CD4-positive, alpha-beta T cell (primary cell): ENCODE data around the gene SSBP2. TPM values are rescaled to one million over a fixed set of nuclear protein-coding genes. Genes with fewer than 3 reads are reported as not detected.

Experiments used
- ATAC-seq: fragments of 200-7000 bp; cut with Tn5 transposase; one replicate; pipeline ENCODE4 v1.10.0; 2022; ENCODE audit warnings: mild to moderate bottlenecking; ENCODE audit not compliant: poor library complexity
- CTCF ChIA-PET: fragments of 350-600 bp; sonication (Branson Sonifier 250); formaldehyde crosslinking; loops from one replicate; lab custom pipeline; 2021; ENCODE audit warnings: antibody characterized with exemption, inconsistent platforms; lab: Charles Lee
- POLR2A ChIA-PET: fragments of 350-600 bp; sonication (Branson Sonifier 250); formaldehyde crosslinking; loops from one replicate; lab custom pipeline; 2021; ENCODE audit warnings: antibody characterized with exemption, inconsistent platforms; lab: Charles Lee
- DNase-seq, 14 experiments: peaks; one replicate each; pipeline ENCODE4 v3.0.0-alpha.2; 2013 to 2020; ENCODE audit warnings: mixed read lengths in 2 of 14
- H3K27ac ChIP-seq, 2 donors: one replicate each; pipeline versions ENCODE4 v1.5.1 to v1.7.0; 2013; ENCODE audit warnings: low read length in 2 of 2, low read depth in 1 of 2, mild to moderate bottlenecking in 1 of 2
- H3K27me3 ChIP-seq, 2 experiments: 1 replicate in 1 of 2; 2 replicates in 1 of 2; pipeline versions ENCODE4 v1.6.1 to v1.7.0; 2013; ENCODE audit warnings: low read length in 2 of 2, control low read depth in 1 of 2, mild to moderate bottlenecking in 1 of 2, moderate library complexity in 1 of 2; ENCODE audit not compliant: insufficient read depth in 2 of 2, control insufficient read depth in 1 of 2
- H3K36me3 ChIP-seq: one replicate; pipeline ENCODE4 v1.6.1; 2013; ENCODE audit warnings: low read length, control low read depth; ENCODE audit not compliant: insufficient read depth
- H3K4me1 ChIP-seq: one replicate; pipeline ENCODE4 v1.6.1; 2013; ENCODE audit warnings: low read length, control low read depth; ENCODE audit not compliant: insufficient read depth
- H3K4me3 ChIP-seq: one replicate; pipeline ENCODE4 v1.5.1; 2013; ENCODE audit warnings: mild to moderate bottlenecking, low read length, moderate library complexity
- H3K9me3 ChIP-seq, 2 experiments: 1 replicate in 1 of 2; 2 replicates in 1 of 2; pipeline versions ENCODE4 v1.6.1 to v1.7.0; 2013; ENCODE audit warnings: low read length in 2 of 2, mild to moderate bottlenecking in 2 of 2, control low read depth in 1 of 2, moderate library complexity in 1 of 2; ENCODE audit not compliant: control insufficient read depth in 1 of 2, insufficient read depth in 1 of 2
- H3K27ac Mint-ChIP-seq: one replicate; pipeline ENCODE4 v1.8.0; 2020; ENCODE audit warnings: mixed read lengths
- H3K27me3 Mint-ChIP-seq: one replicate; pipeline ENCODE4 v1.8.0; 2021; ENCODE audit warnings: mixed read lengths
- H3K36me3 Mint-ChIP-seq: one replicate; pipeline ENCODE4 v1.8.0; 2021; ENCODE audit warnings: low read depth, mixed read lengths
- H3K4me1 Mint-ChIP-seq: one replicate; pipeline ENCODE4 v1.8.0; 2021; ENCODE audit warnings: low read depth, mixed read lengths
- H3K4me3 Mint-ChIP-seq: one replicate; pipeline ENCODE4 v1.8.0; 2020; ENCODE audit warnings: mild to moderate bottlenecking, mixed read lengths
- H3K9me3 Mint-ChIP-seq: one replicate; pipeline ENCODE4 v1.8.0; 2020; ENCODE audit warnings: mixed read lengths
- intact Hi-C, 2 experiments: fragments of 100-400 bp; cut with DNase I in 1 of 2; cut with micrococcal nuclease in 1 of 2; formaldehyde crosslinking; loops; one replicate each; pipeline versions ENCODE4 v1.15.1 to v1.9.0; 2023 to 2025; cut with DNase I, micrococcal nuclease
- total RNA-seq, 174 experiments: library from RNA in 2 of 174; stranded (reverse) in 2 of 174; gene quantifications; one replicate each; pipeline ENCODE4 v1.2.3 and lab custom pipeline; 2021 to 2026
- TF ChIP-seq, protein P1 (sequence below): fragments of 200-600 bp; IDR thresholded peaks from one replicate; pipeline ENCODE4 v1.8.0; 2022; ENCODE audit warnings: antibody characterized with exemption, mild to moderate bottlenecking

SSBP2 gene
- total RNA-seq, 2 experiments from 2014 or later: 33.5 to 36.3 TPM

GRCh38 chr5:81787474-81788242, 36.8 kb upstream of the SSBP2 start:
- H3K4me1 Mint-ChIP-seq: peaks cover 13% of the 10 kb centered on the region
- H3K9me3 Mint-ChIP-seq: no peaks in the 10 kb centered on the region
- DNase-seq (peak in 1 of 14 experiments; percentile 34), ATAC-seq (no peak)
- Histone ChIP-seq H3K4me1 (no peaks in the 10 kb centered on the region), H3K4me3 (no peak overlapping the region), H3K27ac (no peak overlapping the region), H3K36me3 (no peaks in the 10 kb centered on the region), H3K9me3 (no peaks in the 10 kb centered on the region), H3K27me3 (no peaks in the 10 kb centered on the region)
- no peak overlapping the region for H3K27ac Mint-ChIP-seq
- H3K36me3 Mint-ChIP-seq: no peaks in the 10 kb centered on the region
- intact Hi-C loops: loop anchor here in 1 of 2 experiments (5.0 kb wide), 1 partner anchor 35 kb away; the partner anchor contains the start of gene SSBP2
- ChIA-PET CTCF (interaction anchor here (0.9 kb wide), 1 partner anchor 9 kb away, joined by 3 read pairs; no protein-coding TSS in a partner anchor), POLR2A (interaction anchor here (0.6 to 1.8 kb wide), 4 partner anchors 9 to 207 kb away, joined by 3 to 7 read pairs (median 4); no protein-coding TSS in a partner anchor)
- no peaks in the 10 kb centered on the region for H3K27me3 Mint-ChIP-seq
- TF ChIP-seq, protein P1, sequence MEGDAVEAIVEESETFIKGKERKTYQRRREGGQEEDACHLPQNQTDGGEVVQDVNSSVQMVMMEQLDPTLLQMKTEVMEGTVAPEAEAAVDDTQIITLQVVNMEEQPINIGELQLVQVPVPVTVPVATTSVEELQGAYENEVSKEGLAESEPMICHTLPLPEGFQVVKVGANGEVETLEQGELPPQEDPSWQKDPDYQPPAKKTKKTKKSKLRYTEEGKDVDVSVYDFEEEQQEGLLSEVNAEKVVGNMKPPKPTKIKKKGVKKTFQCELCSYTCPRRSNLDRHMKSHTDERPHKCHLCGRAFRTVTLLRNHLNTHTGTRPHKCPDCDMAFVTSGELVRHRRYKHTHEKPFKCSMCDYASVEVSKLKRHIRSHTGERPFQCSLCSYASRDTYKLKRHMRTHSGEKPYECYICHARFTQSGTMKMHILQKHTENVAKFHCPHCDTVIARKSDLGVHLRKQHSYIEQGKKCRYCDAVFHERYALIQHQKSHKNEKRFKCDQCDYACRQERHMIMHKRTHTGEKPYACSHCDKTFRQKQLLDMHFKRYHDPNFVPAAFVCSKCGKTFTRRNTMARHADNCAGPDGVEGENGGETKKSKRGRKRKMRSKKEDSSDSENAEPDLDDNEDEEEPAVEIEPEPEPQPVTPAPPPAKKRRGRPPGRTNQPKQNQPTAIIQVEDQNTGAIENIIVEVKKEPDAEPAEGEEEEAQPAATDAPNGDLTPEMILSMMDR: no peak
- H3K4me3 Mint-ChIP-seq: no peak overlapping the region

DNA sequence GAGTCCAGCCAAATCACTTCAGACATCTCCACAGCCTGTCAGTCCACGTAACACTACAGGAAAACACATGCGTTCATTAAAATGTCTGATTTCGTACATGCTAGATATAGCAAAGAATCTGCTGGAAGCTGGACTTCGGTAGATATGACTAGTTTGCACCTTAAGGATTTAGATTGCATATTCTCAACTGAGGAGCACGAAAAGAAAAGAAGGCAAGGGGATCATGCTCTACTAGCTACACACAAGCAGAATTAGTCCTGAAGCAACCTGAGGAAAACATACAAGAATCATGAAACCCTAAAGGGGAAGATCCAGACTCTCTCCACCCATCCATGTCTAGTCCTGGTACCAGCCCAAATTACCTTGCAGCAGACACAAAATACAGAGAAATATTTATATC, 36.1 kb upstream of the SSBP2 start:
- Histone ChIP-seq H3K9me3 (no peaks in the 10 kb centered on the region), H3K4me3 (no peak overlapping the region), H3K4me1 (no peaks in the 10 kb centered on the region), H3K27ac (no peak overlapping the region), H3K36me3 (no peaks in the 10 kb centered on the region), H3K27me3 (no peaks in the 10 kb centered on the region)
- Mint-ChIP-seq H3K36me3 (no peaks in the 10 kb centered on the region), H3K9me3 (no peaks in the 10 kb centered on the region), H3K4me3 (no peak overlapping the region), H3K4me1 (peaks cover 13% of the 10 kb centered on the region), H3K27me3 (no peaks in the 10 kb centered on the region), H3K27ac (no peak overlapping the region)
- POLR2A ChIA-PET: interaction anchor here (1.3 kb wide), 1 partner anchor 65 kb away, joined by 7 read pairs; no protein-coding TSS in a partner anchor
- DNase-seq: no peak
- TF ChIP-seq, protein P1: no peak
- CTCF ChIA-PET: interaction anchor here (0.9 kb wide), 1 partner anchor 9 kb away, joined by 3 read pairs; no protein-coding TSS in a partner anchor
- intact Hi-C loops: loop anchor here in 1 of 2 experiments (5.0 kb wide), 1 partner anchor 35 kb away; the partner anchor contains the start of gene SSBP2
- ATAC-seq: no peak

- POLR2A ChIA-PET: interaction anchor here (1.3 kb wide), 1 partner anchor 65 kb away, joined by 7 read pairs; no protein-coding TSS in a partner anchor
- no peaks in the 10 kb centered on the region for H3K9me3 ChIP-seq
- CTCF ChIA-PET: interaction anchor here (0.9 kb wide), 1 partner anchor 10 kb away, joined by 3 read pairs; no protein-coding TSS in a partner anchor
- Mint-ChIP-seq H3K27ac (no peak overlapping the region), H3K4me1 (peaks cover 13% of the 10 kb centered on the region), H3K4me3 (no peak overlapping the region), H3K9me3 (no peaks in the 10 kb centered on the region), H3K36me3 (no peaks in the 10 kb centered on the region), H3K27me3 (no peaks in the 10 kb centered on the region)
- no peak for DNase-seq
- ATAC-seq: no peak
- TF ChIP-seq, protein P1: no peak
- H3K4me3 ChIP-seq: no peak overlapping the region
- intact Hi-C loops: loop anchor here in 1 of 2 experiments (5.0 kb wide), 1 partner anchor 34 kb away; the partner anchor contains the start of gene SSBP2
- H3K27me3 ChIP-seq: no peaks in the 10 kb centered on the region
- no peaks in the 10 kb centered on the region for H3K36me3 ChIP-seq
- no peak overlapping the region for H3K27ac ChIP-seq
- no peaks in the 10 kb centered on the region for H3K4me1 ChIP-seq
Observed at GRCh38 chr5:81786496-81786895, 35.6 kb upstream of the SSBP2 start.
